Large intestine (tissue), 12 donors: ENCODE results near the gene CCZ1B. TPM values are rescaled to one million over a fixed set of nuclear protein-coding genes. Genes with fewer than 3 reads are reported as not detected.
"Not testable (repeated sequence)": the region's sequence is repeated elsewhere in the genome, so short reads cannot be mapped to it uniquely, and the experiment has no call there.

Experiments used
- DNase-seq, 2 donors: peaks; one replicate each; pipeline versions ENCODE4 v3.0.0 to v3.0.0-alpha.2; 2013
- H3K27ac ChIP-seq: one replicate; pipeline ENCODE4 v1.5.1; 2013; ENCODE audit warnings: low read length
- H3K27me3 ChIP-seq: 2 replicates; pipeline ENCODE4 v1.6.1; 2013; ENCODE audit warnings: low read length; ENCODE audit not compliant: control insufficient read depth, insufficient read depth
- H3K36me3 ChIP-seq: 2 replicates; pipeline ENCODE4 v1.6.1; 2013; ENCODE audit warnings: low read length; ENCODE audit not compliant: control insufficient read depth, insufficient read depth
- H3K4me1 ChIP-seq: one replicate; pipeline ENCODE4 v1.6.1; 2013; ENCODE audit warnings: low read length; ENCODE audit not compliant: control insufficient read depth, insufficient read depth
- H3K4me3 ChIP-seq: one replicate; pipeline ENCODE4 v1.5.1; 2013; ENCODE audit warnings: low read length
- H3K9me3 ChIP-seq: one replicate; pipeline ENCODE4 v1.6.1; 2013; ENCODE audit warnings: mild to moderate bottlenecking, low read depth, low read length, moderate library complexity; ENCODE audit not compliant: control insufficient read depth
- WGBS: methylation state at CpG from one replicate; pipeline ENCODE4 v1.1.5; 2013; ENCODE audit warnings: low lambda C conversion rate; ENCODE audit not compliant: insufficient coverage; 5-methylcytosine and 5-hydroxymethylcytosine counted together
- long read RNA-seq, 11 donors: transcript quantifications; one replicate each; lab custom pipeline, GENCODE V29; 2026
- polyA plus RNA-seq: library from polyadenylated mRNA; unstranded; fragments of 120-200 nt; gene quantifications from one replicate; pipeline ENCODE4 v1.2.1, GENCODE V29; 2013

Gene CCZ1B
- polyA plus RNA-seq = 50.5 TPM
- long read RNA-seq, donor 1, transcript CCZ1B-201 (15 exons, 2,885 nt) = major isoform, 9 of 15 reads
- long read RNA-seq, donor 1, partial matches to known transcripts = 5 of 15 reads
- long read RNA-seq, donor 1, other reads (novel, unspliced or antisense) = 0 of 15 reads
- long read RNA-seq, donor 2, transcript CCZ1B-205 (3 exons, 748 nt) = major isoform, 5 of 11 reads
- long read RNA-seq, donor 2, partial matches to known transcripts = 0 of 11 reads
- long read RNA-seq, donor 2, other reads (novel, unspliced or antisense) = 0 of 11 reads
- long read RNA-seq, donor 3, transcript CCZ1B-201 (15 exons, 2,885 nt) = major isoform, 5 of 9 reads
- long read RNA-seq, donor 3, partial matches to known transcripts = 0 of 9 reads
- long read RNA-seq, donor 3, other reads (novel, unspliced or antisense) = 0 of 9 reads
- long read RNA-seq, donor 4, partial matches to known transcripts = 0 of 1 reads
- long read RNA-seq, donor 4, other reads (novel, unspliced or antisense) = 0 of 1 reads
- long read RNA-seq, donor 5, transcript CCZ1B-201 (15 exons, 2,885 nt) = major isoform, 7 of 12 reads
- long read RNA-seq, donor 5, partial matches to known transcripts = 0 of 12 reads
- long read RNA-seq, donor 5, other reads (novel, unspliced or antisense) = 0 of 12 reads
- long read RNA-seq, donor 6, partial matches to known transcripts = 0 of 7 reads
- long read RNA-seq, donor 6, other reads (novel, unspliced or antisense) = 0 of 7 reads
- long read RNA-seq, donor 7, transcript CCZ1B-201 (15 exons, 2,885 nt) = major isoform, 5 of 18 reads
- long read RNA-seq, donor 7, partial matches to known transcripts = 6 of 18 reads
- long read RNA-seq, donor 7, other reads (novel, unspliced or antisense) = 0 of 18 reads
- long read RNA-seq, donor 8, transcript CCZ1B-201 (15 exons, 2,885 nt) = major isoform, 18 of 33 reads
- long read RNA-seq, donor 8, partial matches to known transcripts = 7 of 33 reads
- long read RNA-seq, donor 8, other reads (novel, unspliced or antisense) = 0 of 33 reads
- long read RNA-seq, donor 9, partial matches to known transcripts = 0 of 6 reads
- long read RNA-seq, donor 9, other reads (novel, unspliced or antisense) = 0 of 6 reads
- long read RNA-seq, donor 10, partial matches to known transcripts = 0 of 6 reads
- long read RNA-seq, donor 10, other reads (novel, unspliced or antisense) = 0 of 6 reads
- long read RNA-seq, donor 11, transcript CCZ1B-201 (15 exons, 2,885 nt) = major isoform, 10 of 14 reads
- long read RNA-seq, donor 11, partial matches to known transcripts = 0 of 14 reads
- long read RNA-seq, donor 11, other reads (novel, unspliced or antisense) = 0 of 14 reads

GRCh38 chr7:6826151-6826550 lies at the start of gene CCZ1B:
Gene CCZ1B, minus strand, starts transcription at chr7:6826275. Its CDS starts 78 bp downstream, at chr7:6826197.
- H3K36me3 ChIP-seq, H3K4me1 ChIP-seq, H3K9me3 ChIP-seq, H3K27me3 ChIP-seq: not testable (repeated sequence)
- WGBS = no CpG with 5 or more reads among the region's 35 CpGs
- Histone ChIP-seq H3K27ac (peak within 1 kb of the TSS; percentile 60), H3K4me3 (peak within 1 kb of the TSS; percentile 52)
- DNase-seq = peak; percentile 50 to 60

GRCh38 chr7:6875022-6875421 lies 48.9 kb upstream of the CCZ1B start:
- 92% methylated on average over 7 of the region's 15 CpGs for WGBS
- H3K9me3 ChIP-seq, H3K27me3 ChIP-seq, H3K4me3 ChIP-seq, H3K27ac ChIP-seq, H3K4me1 ChIP-seq, H3K36me3 ChIP-seq, DNase-seq: not testable (repeated sequence)

DNA sequence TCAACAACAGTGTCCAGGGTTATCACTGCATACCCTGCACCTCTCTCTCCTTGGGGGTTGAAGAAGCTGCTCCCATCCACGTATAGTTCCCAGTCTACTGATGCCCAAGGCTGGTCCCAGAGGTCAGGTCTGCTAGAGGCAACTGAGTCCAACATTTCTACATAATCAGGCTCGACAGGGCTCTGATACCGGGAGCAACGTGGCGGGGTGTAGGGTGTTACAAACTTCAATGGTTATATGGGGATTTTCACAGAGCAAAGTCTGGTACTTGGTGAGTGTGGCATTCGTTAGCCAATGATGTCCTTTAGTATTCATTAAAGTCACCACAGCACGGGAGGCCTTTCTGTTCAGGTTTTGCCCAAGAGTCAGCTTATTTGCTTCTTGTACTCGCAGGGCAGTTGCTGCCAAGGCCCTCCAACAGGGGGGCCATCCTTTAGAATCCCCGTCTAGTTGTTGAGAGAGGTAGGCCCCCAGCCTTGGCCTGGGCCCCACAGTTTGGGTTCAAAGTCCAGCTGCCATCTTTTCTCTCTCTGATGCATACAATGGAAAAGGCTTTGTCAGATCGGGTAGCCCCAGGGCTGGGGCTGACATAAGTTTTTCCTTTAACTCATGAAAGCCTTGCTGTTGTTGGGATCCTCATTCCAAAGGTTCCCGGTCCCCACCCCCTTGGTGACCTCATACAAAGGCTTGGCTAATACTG lies 46.3 kb upstream of the CCZ1B start:
- WGBS = no CpG with 5 or more reads among the region's 11 CpGs
- DNase-seq = peak; percentile 48 to 71
- H3K27me3 ChIP-seq, H3K9me3 ChIP-seq, H3K4me3 ChIP-seq, H3K4me1 ChIP-seq, H3K36me3 ChIP-seq: not testable (repeated sequence)
- peak overlapping the region; percentile 40 for H3K27ac ChIP-seq

GRCh38 chr7:6871421-6872144 lies 45.5 kb upstream of the CCZ1B start:
- WGBS = no CpG with 5 or more reads among the region's 17 CpGs

DNA sequence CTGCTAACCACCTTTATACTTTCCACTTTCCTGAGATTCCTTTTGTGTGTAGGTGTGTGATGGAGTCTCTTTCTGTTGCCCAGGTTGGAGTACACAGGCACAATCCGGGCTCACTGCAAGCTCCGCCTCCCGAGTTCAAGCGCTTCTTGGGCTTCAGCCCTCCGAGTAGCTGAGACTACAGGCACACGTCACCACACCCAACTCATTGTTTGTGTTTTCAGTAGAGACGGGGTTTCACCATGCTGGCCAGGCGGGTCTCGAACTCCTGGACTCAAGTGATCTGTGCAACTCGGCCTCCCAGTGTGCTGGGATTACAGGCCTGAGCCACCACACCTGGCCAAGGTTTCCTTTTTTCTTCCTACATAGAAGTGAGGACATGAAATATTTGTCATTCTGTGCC lies 38.7 kb upstream of the CCZ1B start:
- not testable (repeated sequence) for H3K27ac ChIP-seq, H3K4me1 ChIP-seq, H3K4me3 ChIP-seq, H3K27me3 ChIP-seq, H3K36me3 ChIP-seq, H3K9me3 ChIP-seq, DNase-seq
- WGBS = no CpG with 5 or more reads among the region's 10 CpGs

More at GRCh38 chr7:6871421-6872144, 45.5 kb upstream of the CCZ1B start:
- not testable (repeated sequence) for H3K4me1 ChIP-seq, H3K9me3 ChIP-seq, H3K36me3 ChIP-seq, H3K27me3 ChIP-seq, H3K4me3 ChIP-seq, DNase-seq
- H3K27ac ChIP-seq = peak overlapping the region; percentile 40

GRCh38 chr7:6864188-6864587 lies 38.1 kb upstream of the CCZ1B start:
- H3K9me3 ChIP-seq, H3K27me3 ChIP-seq, H3K27ac ChIP-seq, H3K4me3 ChIP-seq, H3K36me3 ChIP-seq, H3K4me1 ChIP-seq, DNase-seq: not testable (repeated sequence)
- WGBS = 100% methylated on average over 1 of the region's 12 CpGs

- not testable (repeated sequence) for H3K4me3 ChIP-seq, H3K36me3 ChIP-seq, H3K4me1 ChIP-seq, H3K9me3 ChIP-seq, H3K27ac ChIP-seq, DNase-seq, H3K27me3 ChIP-seq
- WGBS = no CpG with 5 or more reads among the region's 13 CpGs
Observed at GRCh38 chr7:6862876-6863275, 36.8 kb upstream of the CCZ1B start.

DNA sequence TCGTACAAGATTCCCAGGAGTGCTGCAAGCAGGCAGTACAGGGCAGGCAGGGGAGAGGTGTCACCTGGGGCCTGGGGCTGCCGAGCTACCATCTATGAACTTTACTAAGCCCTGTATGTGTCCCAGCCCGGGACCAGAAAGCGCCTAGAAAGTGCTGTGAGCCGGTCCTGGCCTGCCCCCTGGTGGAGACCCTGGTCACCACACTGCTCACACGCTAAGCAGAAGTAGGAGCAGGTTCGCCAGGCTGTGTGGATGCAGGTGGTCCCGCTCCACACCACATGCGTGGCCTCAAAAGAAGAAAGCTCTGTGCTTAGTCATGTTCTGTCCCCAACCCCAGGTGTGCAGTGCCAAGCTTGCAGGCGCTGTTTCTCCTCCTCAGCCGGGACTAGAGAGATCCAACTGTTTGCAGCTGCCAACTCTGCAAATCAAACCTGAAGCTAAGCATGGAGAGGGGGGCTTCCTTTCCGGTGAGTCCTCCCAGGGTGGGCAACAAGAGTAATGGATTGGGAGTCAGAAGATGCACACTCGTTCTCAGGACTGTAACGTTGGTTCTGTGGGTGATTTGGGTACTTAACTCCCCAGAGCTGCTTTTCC lies 31.7 kb upstream of the CCZ1B start:
- H3K4me1 ChIP-seq, H3K36me3 ChIP-seq, H3K9me3 ChIP-seq, H3K27ac ChIP-seq, H3K4me3 ChIP-seq, H3K27me3 ChIP-seq: not testable (repeated sequence)
- no CpG with 5 or more reads among the region's 14 CpGs for WGBS
- peak; percentile 21 to 23 for DNase-seq

DNA sequence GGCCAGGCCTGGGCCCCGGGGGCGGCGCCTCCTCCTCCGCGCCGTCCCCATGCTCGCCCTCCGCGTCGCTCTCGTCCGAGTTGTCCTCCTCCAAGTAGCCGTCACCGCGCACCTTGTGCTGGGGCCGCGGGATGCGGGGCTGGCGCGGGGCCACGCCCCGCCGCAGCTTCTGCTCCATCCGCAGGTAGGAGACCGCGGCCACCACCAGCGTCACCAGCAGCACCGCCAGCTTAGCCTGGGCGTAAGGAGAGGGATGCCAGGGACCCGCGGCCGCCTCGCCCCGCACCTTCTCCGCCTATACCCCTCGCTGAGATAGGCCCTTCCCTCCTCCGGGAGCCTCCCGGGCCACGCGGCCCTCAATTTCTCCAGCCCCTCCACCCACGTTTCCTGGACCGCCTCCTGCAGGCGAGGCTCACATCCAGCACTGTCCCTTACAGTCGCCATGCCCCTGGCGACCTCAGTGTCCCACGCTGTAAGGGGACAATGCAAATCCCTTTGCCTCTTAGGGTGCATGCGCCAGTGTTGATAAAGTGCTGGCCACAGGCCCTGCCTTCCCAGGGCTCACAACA lies 29.6 kb upstream of the CCZ1B start:
- H3K36me3 ChIP-seq, H3K27ac ChIP-seq, DNase-seq, H3K4me1 ChIP-seq, H3K4me3 ChIP-seq, H3K27me3 ChIP-seq, H3K9me3 ChIP-seq: not testable (repeated sequence)
- WGBS = no CpG with 5 or more reads among the region's 47 CpGs
